Prostate gland (tissue), 2 donors: ENCODE measurements around the gene CHERP. TPM values are rescaled to one million over a fixed set of nuclear protein-coding genes. Genes with fewer than 3 reads are reported as not detected.

Source experiments
- DNase-seq: peaks from one replicate; pipeline ENCODE4 v3.0.0-alpha.2; 2019; ENCODE audit warnings: low spot score
- H3K27ac ChIP-seq, 2 donors: fragments of 200-600 bp; sonication (generic); 2 replicates each; pipeline ENCODE4 v1.5.1; 2017 to 2019
- H3K27me3 ChIP-seq: fragments of 200-600 bp; sonication (generic); replicated peaks from 2 replicates; pipeline ENCODE4 v1.5.1; 2019; ENCODE audit not compliant: insufficient read depth
- H3K36me3 ChIP-seq, 2 donors: fragments of 200-600 bp; sonication (generic); 1 replicate in 1 of 2; 2 replicates in 1 of 2; pipeline versions ENCODE4 v1.5.1 to v1.8.1; 2017 to 2019
- H3K4me1 ChIP-seq: fragments of 200-600 bp; sonication (generic); replicated peaks from 2 replicates; pipeline ENCODE4 v1.5.1; 2019
- H3K4me3 ChIP-seq, 2 donors: fragments of 200-600 bp; sonication (generic); 2 replicates each; pipeline ENCODE4 v1.5.1; 2017 to 2019
- H3K9me3 ChIP-seq: fragments of 200-600 bp; sonication (generic); 2 replicates; pipeline ENCODE4 v1.5.1; 2017
- POLR2A ChIP-seq: fragments of 450-650 bp; IDR thresholded peaks from one replicate; pipeline ENCODE4 v1.6.1; 2016; ENCODE audit warnings: antibody characterized with exemption, mild to moderate bottlenecking
- POLR2AphosphoS5 ChIP-seq: sonication (generic); formaldehyde crosslinking; IDR thresholded peaks from one replicate; pipeline ENCODE4 v1.6.1; 2017; ENCODE audit warnings: antibody characterized with exemption
- WGBS: methylation state at CpG from one replicate; pipeline ENCODE4 v1.1.5; 2018; 5-methylcytosine and 5-hydroxymethylcytosine counted together
- intact Hi-C: fragments of 100-400 bp; cut with DNase I; formaldehyde crosslinking; loops from one replicate; pipeline ENCODE4 v1.14.2; 2022
- total RNA-seq, 2 donors: library from RNA; depleted of rRNA; stranded (reverse); fragments of >200 nt; gene quantifications; one replicate each; pipeline ENCODE4 v1.1.0, GENCODE V29; 2016
- TF ChIP-seq, protein P1 (sequence below), 4 experiments: fragments of 200-600 bp in 2 of 4; fragments of 450-650 bp in 2 of 4; sonication (generic) in 2 of 4; IDR thresholded peaks; 1 replicate in 3 of 4; 2 replicates in 1 of 4; pipeline ENCODE4 v1.5.1; 2016 to 2019; ENCODE audit warnings: antibody characterized with exemption in 4 of 4, mild to moderate bottlenecking in 2 of 4, moderate library complexity in 2 of 4

CHERP gene
- total RNA-seq, 2 donors from 2014 or later = 20.9 to 32.7 TPM

GRCh38 chr19:16504271-16504670 lies 38.0 kb downstream of the CHERP start:
- no peaks in the 10 kb centered on the region for H3K36me3 ChIP-seq

DNA sequence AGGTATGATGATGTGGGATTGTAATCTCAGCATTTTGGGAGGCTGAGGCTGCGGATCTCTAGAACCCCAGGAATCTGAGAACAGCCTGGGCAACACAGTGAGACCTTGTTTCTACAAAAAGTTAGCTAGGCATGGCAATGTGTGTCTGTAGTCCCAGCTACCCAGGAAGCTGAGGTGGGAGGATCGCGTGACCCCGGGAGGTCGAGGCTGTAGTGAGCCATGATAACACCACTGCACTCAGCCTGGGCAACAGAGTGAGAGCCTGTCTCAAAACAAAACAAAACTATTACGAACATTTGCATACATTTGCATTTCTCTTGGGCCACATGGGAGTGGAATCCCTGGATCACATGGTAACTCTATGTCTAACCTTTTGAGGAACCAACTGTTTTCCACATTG lies 44.4 kb downstream of the CHERP start:
- no peak overlapping the region for H3K4me3 ChIP-seq
- intact Hi-C loops = no loop called here
- no peak for DNase-seq
- TF ChIP-seq POLR2A (no peak), POLR2AphosphoS5 (no peak)
- TF ChIP-seq, protein P1, sequence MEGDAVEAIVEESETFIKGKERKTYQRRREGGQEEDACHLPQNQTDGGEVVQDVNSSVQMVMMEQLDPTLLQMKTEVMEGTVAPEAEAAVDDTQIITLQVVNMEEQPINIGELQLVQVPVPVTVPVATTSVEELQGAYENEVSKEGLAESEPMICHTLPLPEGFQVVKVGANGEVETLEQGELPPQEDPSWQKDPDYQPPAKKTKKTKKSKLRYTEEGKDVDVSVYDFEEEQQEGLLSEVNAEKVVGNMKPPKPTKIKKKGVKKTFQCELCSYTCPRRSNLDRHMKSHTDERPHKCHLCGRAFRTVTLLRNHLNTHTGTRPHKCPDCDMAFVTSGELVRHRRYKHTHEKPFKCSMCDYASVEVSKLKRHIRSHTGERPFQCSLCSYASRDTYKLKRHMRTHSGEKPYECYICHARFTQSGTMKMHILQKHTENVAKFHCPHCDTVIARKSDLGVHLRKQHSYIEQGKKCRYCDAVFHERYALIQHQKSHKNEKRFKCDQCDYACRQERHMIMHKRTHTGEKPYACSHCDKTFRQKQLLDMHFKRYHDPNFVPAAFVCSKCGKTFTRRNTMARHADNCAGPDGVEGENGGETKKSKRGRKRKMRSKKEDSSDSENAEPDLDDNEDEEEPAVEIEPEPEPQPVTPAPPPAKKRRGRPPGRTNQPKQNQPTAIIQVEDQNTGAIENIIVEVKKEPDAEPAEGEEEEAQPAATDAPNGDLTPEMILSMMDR (IDR thresholded peaks at IDR 0.05) = no peak
- H3K9me3 ChIP-seq = no peaks in the 10 kb centered on the region
- no peaks in the 10 kb centered on the region for H3K4me1 ChIP-seq
- no peaks in the 10 kb centered on the region for H3K27me3 ChIP-seq
- no peak overlapping the region for H3K27ac ChIP-seq
- H3K36me3 ChIP-seq = no peaks in the 10 kb centered on the region
- WGBS = 94% methylated on average over 6 of the region's 6 CpGs

More at GRCh38 chr19:16504271-16504670, 38.0 kb downstream of the CHERP start:
- Histone ChIP-seq H3K27ac (no peak overlapping the region), H3K27me3 (no peaks in the 10 kb centered on the region), H3K4me1 (no peaks in the 10 kb centered on the region), H3K9me3 (no peaks in the 10 kb centered on the region), H3K4me3 (no peak overlapping the region)
- 76% methylated on average over 3 of the region's 3 CpGs for WGBS
- TF ChIP-seq, protein P1 (IDR thresholded peaks at IDR 0.05) = no peak
- TF ChIP-seq POLR2AphosphoS5 = no peak
- no peak for TF ChIP-seq POLR2A
- DNase-seq = no peak
- intact Hi-C loops = no loop called here

- TF ChIP-seq POLR2A = no peak
- TF ChIP-seq, protein P1 (IDR thresholded peaks at IDR 0.05) = no peak
- no peak for TF ChIP-seq POLR2AphosphoS5
- DNase-seq = no peak
- no peaks in the 10 kb centered on the region for H3K36me3 ChIP-seq
- WGBS = 61% methylated on average over 12 of the region's 12 CpGs
- intact Hi-C loops = no loop called here
- H3K27me3 ChIP-seq = no peaks in the 10 kb centered on the region
- no peaks in the 10 kb centered on the region for H3K4me1 ChIP-seq
- peak overlapping the region; percentile 63 to 70 for H3K4me3 ChIP-seq
- peak overlapping the region in 1 of 2 donors; percentile 58 for H3K27ac ChIP-seq
- H3K9me3 ChIP-seq = no peaks in the 10 kb centered on the region
Measured at GRCh38 chr19:16497042-16497441, 45.2 kb downstream of the CHERP start.

- intact Hi-C loops = no loop called here
Measured at GRCh38 chr19:16496613-16496983, 45.6 kb downstream of the CHERP start.

More at GRCh38 chr19:16496613-16496983, 45.6 kb downstream of the CHERP start:
- H3K9me3 ChIP-seq = no peaks in the 10 kb centered on the region
- H3K36me3 ChIP-seq = no peaks in the 10 kb centered on the region
- no peaks in the 10 kb centered on the region for H3K27me3 ChIP-seq
- H3K4me1 ChIP-seq = no peaks in the 10 kb centered on the region
- no peak for DNase-seq
- no peak for TF ChIP-seq POLR2AphosphoS5
- no peak for TF ChIP-seq POLR2A
- TF ChIP-seq, protein P1 (IDR thresholded peaks at IDR 0.05) = no peak
- 7% methylated on average over 16 of the region's 16 CpGs for WGBS
- H3K4me3 ChIP-seq = peak overlapping the region; percentile 63 to 70
- H3K27ac ChIP-seq = peak overlapping the region; percentile 50 to 58
